Measurements from ENCODE around the gene MPRIP. TPM values are rescaled to one million over a fixed set of nuclear protein-coding genes. Genes with fewer than 3 reads are reported as not detected.

MPRIP gene
- total and polyA plus RNA-seq, 4 donors = 121 to 342 (median 175) TPM

- DNase-seq = no peak
- Histone ChIP-seq H3K36me3 (ENCODE audit: control insufficient read depth in 4 of 4, insufficient read depth in 4 of 4, low read length in 4 of 4) (peaks cover 17 to 73% (median 57%) of the 10 kb centered on the region in 4 donors), H3K27ac (ENCODE audit: low read depth in 1 of 2, low read length in 1 of 2) (no peak overlapping the region), H3K27me3 (ENCODE audit: control insufficient read depth in 3 of 3, insufficient read depth in 3 of 3, low read length in 2 of 3) (no peaks in the 10 kb centered on the region), H3K4me3 (no peak overlapping the region), H3K9ac (ENCODE audit: insufficient read depth in 1 of 2, low read length in 2 of 2) (no peak overlapping the region), H3K4me1 (ENCODE audit: control insufficient read depth in 5 of 5, insufficient read depth in 5 of 5, low read length in 5 of 5) (peaks cover 0 to 3% (median 0%) of the 10 kb centered on the region in 5 donors), H3K9me3 (ENCODE audit: control insufficient read depth in 4 of 4, insufficient read depth in 3 of 4, low read length in 3 of 4) (no peaks in the 10 kb centered on the region)
- TF ChIP-seq, protein P1, sequence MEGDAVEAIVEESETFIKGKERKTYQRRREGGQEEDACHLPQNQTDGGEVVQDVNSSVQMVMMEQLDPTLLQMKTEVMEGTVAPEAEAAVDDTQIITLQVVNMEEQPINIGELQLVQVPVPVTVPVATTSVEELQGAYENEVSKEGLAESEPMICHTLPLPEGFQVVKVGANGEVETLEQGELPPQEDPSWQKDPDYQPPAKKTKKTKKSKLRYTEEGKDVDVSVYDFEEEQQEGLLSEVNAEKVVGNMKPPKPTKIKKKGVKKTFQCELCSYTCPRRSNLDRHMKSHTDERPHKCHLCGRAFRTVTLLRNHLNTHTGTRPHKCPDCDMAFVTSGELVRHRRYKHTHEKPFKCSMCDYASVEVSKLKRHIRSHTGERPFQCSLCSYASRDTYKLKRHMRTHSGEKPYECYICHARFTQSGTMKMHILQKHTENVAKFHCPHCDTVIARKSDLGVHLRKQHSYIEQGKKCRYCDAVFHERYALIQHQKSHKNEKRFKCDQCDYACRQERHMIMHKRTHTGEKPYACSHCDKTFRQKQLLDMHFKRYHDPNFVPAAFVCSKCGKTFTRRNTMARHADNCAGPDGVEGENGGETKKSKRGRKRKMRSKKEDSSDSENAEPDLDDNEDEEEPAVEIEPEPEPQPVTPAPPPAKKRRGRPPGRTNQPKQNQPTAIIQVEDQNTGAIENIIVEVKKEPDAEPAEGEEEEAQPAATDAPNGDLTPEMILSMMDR (IDR thresholded peaks at IDR 0.05; ENCODE audit: control extremely low read depth, extremely low read depth) = no peak
- 63 to 80% methylated on average over 13 of the region's 13 CpGs for WGBS, 2 donors
- ATAC-seq (ENCODE audit: insufficient read depth, low FRiP score) = no peak
These were observed 102.8 kb downstream of the MPRIP start for GRCh38 chr17:17144916-17145665.

DNA sequence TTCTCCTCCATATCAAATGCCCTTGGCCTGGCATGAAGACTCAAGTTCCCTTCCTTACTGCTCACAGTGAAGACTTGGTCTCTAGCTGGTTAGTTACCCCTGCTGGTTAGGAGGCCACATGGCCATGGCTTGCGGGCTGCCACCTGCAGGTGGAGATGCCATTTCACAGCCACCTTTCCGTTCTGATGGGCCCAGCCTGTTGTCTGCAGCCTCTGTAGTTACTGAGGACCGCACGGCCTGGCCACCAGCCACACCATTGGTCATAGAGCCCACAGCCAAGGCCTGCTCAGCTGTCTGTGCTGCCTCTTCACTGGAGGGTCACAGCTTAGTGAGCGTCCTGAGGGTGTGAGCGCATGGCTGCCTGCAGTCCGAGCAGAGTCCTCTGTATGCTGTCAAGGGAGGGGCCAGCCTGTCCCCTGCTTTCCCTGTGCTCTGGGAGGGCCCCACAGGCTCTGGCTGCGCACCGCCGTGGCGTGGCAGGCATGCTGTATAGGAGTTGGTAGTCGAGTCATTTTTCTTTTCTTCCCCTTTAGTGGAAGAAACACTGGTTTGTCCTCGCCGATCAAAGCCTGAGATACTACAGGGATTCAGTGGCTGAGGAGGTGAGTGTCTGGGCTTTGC is 104.6 kb downstream of the MPRIP start:
- Histone ChIP-seq H3K4me3 (no peak overlapping the region), H3K9me3 (ENCODE audit: control insufficient read depth in 4 of 4, insufficient read depth in 3 of 4, low read length in 3 of 4) (no peaks in the 10 kb centered on the region), H3K9ac (ENCODE audit: insufficient read depth in 1 of 2, low read length in 2 of 2) (no peak overlapping the region), H3K36me3 (ENCODE audit: control insufficient read depth in 4 of 4, insufficient read depth in 4 of 4, low read length in 4 of 4) (peaks cover 19 to 63% (median 60%) of the 10 kb centered on the region in 4 donors), H3K27ac (ENCODE audit: low read depth in 1 of 2, low read length in 1 of 2) (no peak overlapping the region), H3K4me1 (ENCODE audit: control insufficient read depth in 5 of 5, insufficient read depth in 5 of 5, low read length in 5 of 5) (peaks cover 0 to 9% (median 0%) of the 10 kb centered on the region in 5 donors), H3K27me3 (ENCODE audit: control insufficient read depth in 3 of 3, insufficient read depth in 3 of 3, low read length in 2 of 3) (no peaks in the 10 kb centered on the region)
- TF ChIP-seq, protein P1 (IDR thresholded peaks at IDR 0.05; ENCODE audit: control extremely low read depth, extremely low read depth) = peak; percentile 11
- 89 to 97% methylated on average over 14 of the region's 14 CpGs for WGBS, 2 donors
- ATAC-seq (ENCODE audit: insufficient read depth, low FRiP score) (no peak), DNase-seq (no peak)

DNA sequence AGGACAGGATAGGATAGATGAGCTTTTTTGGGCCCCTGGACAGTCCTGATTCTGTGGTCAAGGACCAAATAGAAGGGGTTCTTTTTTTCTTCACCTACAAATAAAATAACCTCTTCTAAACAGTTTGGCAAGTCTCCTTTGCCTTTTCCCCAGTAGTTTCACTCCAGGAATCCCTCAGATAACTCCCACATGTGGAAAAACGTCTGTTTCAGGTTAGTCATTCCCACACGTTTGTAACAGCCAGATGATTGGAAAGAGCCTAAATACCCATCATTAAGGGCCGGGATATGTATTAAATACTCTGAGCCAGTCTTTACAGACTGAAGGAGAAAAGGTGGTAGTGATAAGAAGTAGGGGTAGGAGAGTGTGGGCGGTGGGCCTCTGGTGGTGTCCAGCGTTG is 105.6 kb downstream of the MPRIP start:
- H3K4me1 ChIP-seq (ENCODE audit: control insufficient read depth in 5 of 5, insufficient read depth in 5 of 5, low read length in 5 of 5) = peaks cover 0 to 9% (median 0%) of the 10 kb centered on the region in 5 donors
- WGBS, 2 donors = 92 to 93% methylated on average over 5 of the region's 5 CpGs
- TF ChIP-seq, protein P1 (IDR thresholded peaks at IDR 0.05; ENCODE audit: control extremely low read depth, extremely low read depth) = no peak
- no peak overlapping the region for H3K9ac ChIP-seq (ENCODE audit: insufficient read depth in 1 of 2, low read length in 2 of 2)
- H3K36me3 ChIP-seq (ENCODE audit: control insufficient read depth in 4 of 4, insufficient read depth in 4 of 4, low read length in 4 of 4) = peaks cover 18 to 61% (median 60%) of the 10 kb centered on the region in 4 donors
- H3K27me3 ChIP-seq (ENCODE audit: control insufficient read depth in 3 of 3, insufficient read depth in 3 of 3, low read length in 2 of 3) = no peaks in the 10 kb centered on the region
- no peak overlapping the region for H3K27ac ChIP-seq (ENCODE audit: low read depth in 1 of 2, low read length in 1 of 2)
- no peak for DNase-seq
- no peak for ATAC-seq (ENCODE audit: insufficient read depth, low FRiP score)
- no peaks in the 10 kb centered on the region for H3K9me3 ChIP-seq (ENCODE audit: control insufficient read depth in 4 of 4, insufficient read depth in 3 of 4, low read length in 3 of 4)
- no peak overlapping the region for H3K4me3 ChIP-seq

Data from lung (tissue), 12 donors.